PFSK-1 (cell line): ENCODE measurements around the gene HLA-C.

Experiments
- FOXP2 ChIP-seq: optimal IDR thresholded peaks from 2 replicates; pipeline ENCODE3; 2011; ENCODE audit warnings: borderline replicate concordance, control low read depth, inconsistent platforms; ENCODE audit not compliant: insufficient read depth; ENCODE audit errors: extremely low read length, extremely low read depth
- POLR2AphosphoS5 ChIP-seq: IDR thresholded peaks from 2 replicates; pipeline ENCODE4 v1.6.1; 2012; ENCODE audit warnings: low read depth, mild to moderate bottlenecking, control low read depth, low read length, moderate library complexity
- SIN3A ChIP-seq: IDR thresholded peaks from 2 replicates; pipeline ENCODE4 v1.6.1; 2012; ENCODE audit warnings: mild to moderate bottlenecking, low read length, moderate library complexity, borderline replicate concordance; ENCODE audit not compliant: insufficient read depth
- TAF1 ChIP-seq: IDR thresholded peaks from 2 replicates; pipeline ENCODE4 v1.6.1; 2012; ENCODE audit warnings: low read length, control low read depth, borderline replicate concordance; ENCODE audit not compliant: insufficient read depth
- TF ChIP-seq, protein P1 (sequence below), 2 experiments: IDR thresholded peaks; 2 replicates each; pipeline versions ENCODE4 v1.6.1 to v1.8.0; 2011 to 2012; ENCODE audit warnings: low read depth in 2 of 2, low read length in 2 of 2, control low read depth in 1 of 2, inconsistent platforms in 1 of 2, mild to moderate bottlenecking in 1 of 2, moderate library complexity in 1 of 2; ENCODE audit not compliant: insufficient read depth in 1 of 2

HLA-C gene

DNA sequence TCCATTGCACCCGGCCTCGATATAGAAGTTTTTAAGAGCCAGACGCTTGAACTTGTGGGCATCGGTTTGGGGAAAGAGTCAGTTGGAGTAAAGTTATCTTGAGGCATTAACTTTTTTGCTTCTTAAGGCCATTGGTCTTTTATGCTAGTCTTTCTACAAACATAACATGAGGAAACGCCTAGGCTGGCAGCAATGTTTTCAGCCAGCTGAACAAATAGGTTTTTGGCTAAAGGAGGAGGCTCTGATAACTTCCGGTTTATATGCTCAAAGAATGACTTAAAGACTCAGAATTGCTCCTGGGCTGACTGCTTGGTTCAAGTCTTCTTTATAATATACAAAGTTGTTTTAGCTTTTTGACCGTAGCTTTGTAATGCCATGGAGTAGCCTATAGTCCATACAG lies 46.2 kb downstream of the HLA-C start:
- TF ChIP-seq TAF1 (no peak), POLR2AphosphoS5 (no peak), FOXP2 (no peak), SIN3A (no peak)
- TF ChIP-seq, protein P1, sequence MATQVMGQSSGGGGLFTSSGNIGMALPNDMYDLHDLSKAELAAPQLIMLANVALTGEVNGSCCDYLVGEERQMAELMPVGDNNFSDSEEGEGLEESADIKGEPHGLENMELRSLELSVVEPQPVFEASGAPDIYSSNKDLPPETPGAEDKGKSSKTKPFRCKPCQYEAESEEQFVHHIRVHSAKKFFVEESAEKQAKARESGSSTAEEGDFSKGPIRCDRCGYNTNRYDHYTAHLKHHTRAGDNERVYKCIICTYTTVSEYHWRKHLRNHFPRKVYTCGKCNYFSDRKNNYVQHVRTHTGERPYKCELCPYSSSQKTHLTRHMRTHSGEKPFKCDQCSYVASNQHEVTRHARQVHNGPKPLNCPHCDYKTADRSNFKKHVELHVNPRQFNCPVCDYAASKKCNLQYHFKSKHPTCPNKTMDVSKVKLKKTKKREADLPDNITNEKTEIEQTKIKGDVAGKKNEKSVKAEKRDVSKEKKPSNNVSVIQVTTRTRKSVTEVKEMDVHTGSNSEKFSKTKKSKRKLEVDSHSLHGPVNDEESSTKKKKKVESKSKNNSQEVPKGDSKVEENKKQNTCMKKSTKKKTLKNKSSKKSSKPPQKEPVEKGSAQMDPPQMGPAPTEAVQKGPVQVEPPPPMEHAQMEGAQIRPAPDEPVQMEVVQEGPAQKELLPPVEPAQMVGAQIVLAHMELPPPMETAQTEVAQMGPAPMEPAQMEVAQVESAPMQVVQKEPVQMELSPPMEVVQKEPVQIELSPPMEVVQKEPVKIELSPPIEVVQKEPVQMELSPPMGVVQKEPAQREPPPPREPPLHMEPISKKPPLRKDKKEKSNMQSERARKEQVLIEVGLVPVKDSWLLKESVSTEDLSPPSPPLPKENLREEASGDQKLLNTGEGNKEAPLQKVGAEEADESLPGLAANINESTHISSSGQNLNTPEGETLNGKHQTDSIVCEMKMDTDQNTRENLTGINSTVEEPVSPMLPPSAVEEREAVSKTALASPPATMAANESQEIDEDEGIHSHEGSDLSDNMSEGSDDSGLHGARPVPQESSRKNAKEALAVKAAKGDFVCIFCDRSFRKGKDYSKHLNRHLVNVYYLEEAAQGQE (IDR thresholded peaks at IDR 0.05; ENCODE audit: insufficient read depth in 1 of 2, low read depth in 2 of 2, low read length in 2 of 2) = no peak

DNA sequence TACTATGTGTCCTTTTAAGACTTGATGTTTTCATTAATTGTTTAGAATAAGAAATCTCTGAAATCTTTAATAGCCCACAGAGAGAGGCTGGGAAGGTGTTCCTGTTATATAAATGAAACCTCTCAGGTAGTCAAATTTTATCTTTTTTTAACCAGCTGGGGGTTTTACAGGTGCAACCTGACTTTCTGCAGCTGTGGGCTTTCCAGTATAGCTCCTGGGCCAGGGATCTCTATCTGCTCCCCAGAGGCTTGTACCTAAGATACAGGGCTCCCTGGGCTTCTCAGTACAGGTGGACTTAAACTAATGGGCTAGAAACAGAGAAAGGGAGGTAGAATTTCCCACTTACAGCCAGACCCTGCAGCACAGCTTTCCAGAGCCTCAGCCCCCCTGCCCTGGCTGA lies 49.4 kb downstream of the HLA-C start:
- TF ChIP-seq, protein P1 (IDR thresholded peaks at IDR 0.05; ENCODE audit: insufficient read depth in 1 of 2, low read depth in 2 of 2, low read length in 2 of 2) = no peak
- TF ChIP-seq FOXP2 (no peak), SIN3A (no peak), POLR2AphosphoS5 (no peak), TAF1 (no peak)
